Raji (cell line): ENCODE measurements around the gene RHOBTB3.

Experiments
- POLR2A ChIP-seq: IDR thresholded peaks from 2 replicates; pipeline ENCODE4 v1.6.1; 2011; ENCODE audit warnings: low read depth, low read length, control low read depth; ENCODE audit not compliant: insufficient read depth

The RHOBTB3 gene

GRCh38 chr5:95824747-95825146, 93.6 kb downstream of the RHOBTB3 start:
- TF ChIP-seq POLR2A, result no peak

GRCh38 chr5:95825495-95825894, 94.4 kb downstream of the RHOBTB3 start:
- no peak for TF ChIP-seq POLR2A

- no peak for TF ChIP-seq POLR2A
Measured at GRCh38 chr5:95826949-95827891, 96.1 kb downstream of the RHOBTB3 start.

GRCh38 chr5:95827892-95828246, 96.7 kb downstream of the RHOBTB3 start:
- TF ChIP-seq POLR2A, result no peak

GRCh38 chr5:95830226-95830625, 99.1 kb downstream of the RHOBTB3 start:
- TF ChIP-seq POLR2A, result no peak

- no peak for TF ChIP-seq POLR2A
Measured at GRCh38 chr5:95832664-95833063, 101.5 kb downstream of the RHOBTB3 start.

- TF ChIP-seq POLR2A, result no peak
Measured at GRCh38 chr5:95835682-95836385, 104.7 kb downstream of the RHOBTB3 start.

- no peak for TF ChIP-seq POLR2A
Measured at GRCh38 chr5:95836544-95836943, 105.4 kb downstream of the RHOBTB3 start.

- TF ChIP-seq POLR2A, result no peak
Measured at GRCh38 chr5:95837492-95837891, 106.4 kb downstream of the RHOBTB3 start.

- TF ChIP-seq POLR2A, result no peak
Measured at GRCh38 chr5:95838001-95838520, 106.9 kb downstream of the RHOBTB3 start.

- no peak for TF ChIP-seq POLR2A
Measured at GRCh38 chr5:95838556-95838955, 107.4 kb downstream of the RHOBTB3 start.

GRCh38 chr5:95839658-95840057, 108.5 kb downstream of the RHOBTB3 start:
- no peak for TF ChIP-seq POLR2A

GRCh38 chr5:95840956-95841705, 110.0 kb downstream of the RHOBTB3 start:
- TF ChIP-seq POLR2A, result no peak

GRCh38 chr5:95841914-95842812, 111.0 kb downstream of the RHOBTB3 start:
- TF ChIP-seq POLR2A, result no peak
